ENCODE data around the gene MASTL. TPM values are rescaled to one million over a fixed set of nuclear protein-coding genes. Genes with fewer than 3 reads are reported as not detected.
A peak's percentile ranks its signal among the peaks of the same experiment; 100 is the strongest.

MASTL gene
- 13.2 TPM for total RNA-seq (2013)
- polyA plus RNA-seq, result 1 to 10 TPM in 2 of 3 donors, under 1 TPM in 1; 0.65 to 4.9 (median 2.4) TPM
- polyA minus RNA-seq, result 4.3 and 6.6 TPM in 2 replicates
- total RNA-seq, result 23.3 to 50.3 (median 37.9) reads per million in 11 experiments

- peaks cover 14 to 25% of the 10 kb centered on the region in 2 donors for H3K36me3 ChIP-seq (replicated peaks in 1 of 2; ENCODE audit: control insufficient read depth in 1 of 2, insufficient read depth in 2 of 2, low read length in 2 of 2)
- peak within 1 kb of the TSS; percentile 93 for H3K9ac ChIP-seq (ENCODE audit: insufficient read depth, low read length, poor library complexity, severe bottlenecking)
- no peak for TF ChIP-seq CTCF (IDR thresholded peaks at IDR 0.05)
- peaks cover 22% of the 10 kb centered on the region for H4K20me1 ChIP-seq (ENCODE audit: insufficient read depth, low read length)
- Mint-ChIP-seq H3K27ac (peak within 1 kb of the TSS; percentile 100), H3K9me3 (peaks cover 0 to 12% (median 0%) of the 10 kb centered on the region in 7 donors), H3K4me3 (peak within 1 kb of the TSS; percentile 99 to 100), H3K4me1 (peaks cover 34% of the 10 kb centered on the region), H3K27me3 (ENCODE audit: low read depth in 3 of 3) (no peaks in the 10 kb centered on the region), H3K36me3 (peaks cover 7 to 14% of the 10 kb centered on the region in 2 donors)
- H3K9me3 ChIP-seq (replicated peaks in 1 of 2; ENCODE audit: control insufficient read depth in 1 of 2, insufficient read depth in 1 of 2, low read length in 2 of 2), result no peaks in the 10 kb centered on the region
- peak within 1 kb of the TSS; percentile 69 for H2AFZ ChIP-seq (ENCODE audit: insufficient read depth, low read depth, low read length, poor library complexity, severe bottlenecking)
- H3K27ac ChIP-seq (ENCODE audit: low read depth in 1 of 2, low read length in 2 of 2), result peak within 1 kb of the TSS; percentile 98 to 99
- WGBS (ENCODE audit: insufficient coverage), result under 1% methylated on average over 55 of the region's 55 CpGs
- DNase-seq, result peak; percentile 90 to 96 (median 95)
- peak within 1 kb of the TSS; percentile 78 to 89 (median 85) for H3K4me3 ChIP-seq (replicated peaks in 1 of 3; ENCODE audit: low read depth in 2 of 3, low read length in 3 of 3)
- peaks cover 19 to 27% of the 10 kb centered on the region in 2 donors for H3K4me1 ChIP-seq (ENCODE audit: control insufficient read depth in 1 of 2, insufficient read depth in 2 of 2, low read length in 2 of 2)
- intact Hi-C loops (cut with micrococcal nuclease), result loop anchor here (2.0 kb wide), 1 partner anchor 88 kb away; no protein-coding TSS in a partner anchor
- H3K79me2 ChIP-seq (ENCODE audit: insufficient read depth, low read length), result peaks cover 80% of the 10 kb centered on the region
- H3K27me3 ChIP-seq (ENCODE audit: control insufficient read depth in 2 of 2, insufficient read depth in 2 of 2, low read length in 2 of 2), result no peaks in the 10 kb centered on the region
- H3K4me2 ChIP-seq (replicated peaks; ENCODE audit: extremely low read depth, low read length, poor library complexity, severe bottlenecking), result peak within 1 kb of the TSS; percentile 100
These were observed at the start of gene MASTL for GRCh38 chr10:27155066-27155754. Gene MASTL, plus strand, starts transcription at chr10:27155352. Its CDS starts 75 bp downstream, at chr10:27155427.

- no peaks in the 10 kb centered on the region for H3K79me2 ChIP-seq (ENCODE audit: insufficient read depth, low read length)
- H3K9me3 ChIP-seq (replicated peaks in 1 of 2; ENCODE audit: control insufficient read depth in 1 of 2, insufficient read depth in 1 of 2, low read length in 2 of 2), result peaks cover 0 to 7% of the 10 kb centered on the region in 2 donors
- no peak overlapping the region for H3K27ac ChIP-seq (ENCODE audit: low read depth in 1 of 2, low read length in 2 of 2)
- no peak overlapping the region for H3K4me3 ChIP-seq (replicated peaks in 1 of 3; ENCODE audit: low read depth in 2 of 3, low read length in 3 of 3)
- no peaks in the 10 kb centered on the region for H4K20me1 ChIP-seq (ENCODE audit: insufficient read depth, low read length)
- no peaks in the 10 kb centered on the region for H3K27me3 ChIP-seq (ENCODE audit: control insufficient read depth in 2 of 2, insufficient read depth in 2 of 2, low read length in 2 of 2)
- H3K9me3 Mint-ChIP-seq, result peaks cover 0 to 8% (median 2%) of the 10 kb centered on the region in 7 donors
- peaks cover 41 to 63% of the 10 kb centered on the region in 2 donors for H3K36me3 Mint-ChIP-seq
- no peak for TF ChIP-seq CTCF (IDR thresholded peaks at IDR 0.05)
- peaks cover 31 to 49% of the 10 kb centered on the region in 2 donors for H3K36me3 ChIP-seq (replicated peaks in 1 of 2; ENCODE audit: control insufficient read depth in 1 of 2, insufficient read depth in 2 of 2, low read length in 2 of 2)
- WGBS (ENCODE audit: insufficient coverage), result 100% methylated on average over 1 of the region's 3 CpGs
- no peak overlapping the region for H3K4me2 ChIP-seq (replicated peaks; ENCODE audit: extremely low read depth, low read length, poor library complexity, severe bottlenecking)
- no peak overlapping the region for H3K9ac ChIP-seq (ENCODE audit: insufficient read depth, low read length, poor library complexity, severe bottlenecking)
- no peak overlapping the region for H3K4me3 Mint-ChIP-seq
- H3K4me1 ChIP-seq (ENCODE audit: control insufficient read depth in 1 of 2, insufficient read depth in 2 of 2, low read length in 2 of 2), result no peaks in the 10 kb centered on the region
- no peaks in the 10 kb centered on the region for H3K27me3 Mint-ChIP-seq (ENCODE audit: low read depth in 3 of 3)
- no peak for DNase-seq
- intact Hi-C loops (cut with micrococcal nuclease), result no loop called here
- H3K4me1 Mint-ChIP-seq, result no peaks in the 10 kb centered on the region
- peak overlapping the region in 1 of 7 donors; percentile 3 for H3K27ac Mint-ChIP-seq
- H2AFZ ChIP-seq (ENCODE audit: insufficient read depth, low read depth, low read length, poor library complexity, severe bottlenecking), result no peak overlapping the region
These were observed 47.0 kb upstream of the MASTL start for GRCh38 chr10:27108165-27108564.

Data from CD14-positive monocyte (primary cell).